Retina (tissue), 1 donor: ENCODE results near the gene RAB4A.
A peak's percentile ranks its signal among the peaks of the same experiment; 100 is the strongest.

Experiments used
- DNase-seq: peaks from one replicate; pipeline ENCODE4 v3.0.0-alpha.2; 2016

The RAB4A gene

GRCh38 chr1:229270547-229271447 is at the start of gene RAB4A:
Gene RAB4A, plus strand, starts transcription at chr1:229271111. Its CDS starts 229 bp downstream, at chr1:229271340.
- DNase-seq, result peak; percentile 90

DNA sequence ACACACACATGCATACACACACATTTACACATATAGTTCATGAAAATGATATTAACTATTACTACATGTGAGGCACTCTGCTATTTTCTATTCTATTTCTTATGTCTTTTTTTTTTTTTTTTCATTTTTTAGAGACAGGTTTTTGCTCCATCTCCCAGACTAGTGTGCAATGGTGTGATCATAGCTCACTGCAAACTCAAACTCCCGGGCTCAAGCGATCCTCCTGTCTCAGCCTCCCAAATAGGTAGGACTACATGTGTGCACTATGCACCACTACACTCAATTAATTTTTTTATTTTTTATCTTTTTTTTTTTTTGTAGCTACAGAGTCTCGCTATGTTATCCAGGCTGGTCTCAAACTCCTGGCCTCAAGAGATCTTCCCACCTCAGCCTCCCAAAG is 48.8 kb upstream of the RAB4A start:
- DNase-seq, result no peak

GRCh38 chr1:229223498-229223897 is 47.4 kb upstream of the RAB4A start:
- no peak for DNase-seq

DNA sequence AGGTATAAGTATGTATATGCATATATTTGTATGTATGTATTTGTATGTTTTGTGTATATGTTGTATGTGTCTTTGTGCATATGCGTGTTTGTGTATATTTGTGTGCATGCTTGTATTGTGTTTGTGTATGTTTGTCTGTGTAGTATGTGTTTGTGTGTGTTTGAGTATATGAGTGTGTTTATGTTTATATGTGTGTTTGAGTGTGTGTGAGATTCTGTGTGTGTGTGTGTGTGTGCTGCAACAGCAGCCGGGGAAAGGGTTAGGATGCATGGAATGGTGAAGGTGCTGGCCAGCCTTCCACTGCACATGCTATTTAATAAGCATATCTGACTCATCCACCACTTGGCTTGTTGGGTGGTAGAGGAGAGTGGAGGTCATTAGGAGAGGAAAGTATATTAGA is 46.6 kb upstream of the RAB4A start:
- DNase-seq, result no peak

GRCh38 chr1:229225331-229225782 is 45.6 kb upstream of the RAB4A start:
- DNase-seq, result no peak

DNA sequence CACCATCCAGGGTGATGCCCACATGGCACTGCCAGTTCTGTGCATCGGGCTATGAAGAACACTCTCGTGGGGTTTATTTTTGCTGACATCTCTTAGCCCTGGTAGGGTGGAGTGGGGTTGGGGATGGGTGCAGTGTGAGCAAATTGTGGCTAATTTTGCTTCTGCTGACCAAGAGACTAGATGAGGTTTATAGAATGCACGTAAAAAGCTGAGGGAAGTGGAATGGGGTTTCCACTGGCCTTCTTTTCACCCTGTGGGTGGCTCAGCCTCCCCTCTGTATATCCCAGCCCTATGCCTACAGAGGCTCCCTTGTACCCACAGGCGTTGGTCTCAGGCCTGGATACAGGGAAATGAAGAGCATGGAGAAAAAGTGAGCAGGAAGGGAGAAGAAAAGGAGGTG is 44.1 kb upstream of the RAB4A start:
- DNase-seq, result no peak

DNA sequence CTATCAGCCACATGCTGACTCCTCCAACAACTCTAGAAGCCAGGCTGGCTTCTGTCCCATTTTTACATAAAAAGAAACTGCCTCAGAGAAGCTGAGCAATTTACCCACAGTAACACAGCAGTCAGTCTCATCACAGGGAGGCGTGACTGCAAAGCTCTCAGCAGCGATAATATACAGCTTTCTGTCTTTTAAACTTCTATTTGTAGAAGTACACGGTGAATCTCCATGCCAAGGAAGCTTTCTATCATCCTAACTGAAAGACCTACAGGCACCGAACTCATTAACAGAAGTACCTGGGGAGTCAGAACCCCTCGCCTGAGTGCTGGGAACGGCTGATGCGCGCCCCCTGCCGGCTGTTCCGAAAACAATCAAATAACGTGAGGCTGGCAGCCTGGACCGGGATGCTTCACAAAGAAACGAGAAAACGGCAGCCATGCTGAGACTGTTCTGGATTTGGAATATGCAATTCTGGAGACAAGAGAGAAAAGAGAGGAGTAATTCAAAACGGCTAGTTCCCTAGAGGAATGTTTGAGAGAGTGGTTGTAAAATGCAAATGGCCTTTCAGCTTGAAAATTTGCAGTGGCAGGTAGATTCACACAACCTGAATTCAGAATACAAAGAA is 43.5 kb upstream of the RAB4A start:
- DNase-seq, result peak; percentile 90

DNA sequence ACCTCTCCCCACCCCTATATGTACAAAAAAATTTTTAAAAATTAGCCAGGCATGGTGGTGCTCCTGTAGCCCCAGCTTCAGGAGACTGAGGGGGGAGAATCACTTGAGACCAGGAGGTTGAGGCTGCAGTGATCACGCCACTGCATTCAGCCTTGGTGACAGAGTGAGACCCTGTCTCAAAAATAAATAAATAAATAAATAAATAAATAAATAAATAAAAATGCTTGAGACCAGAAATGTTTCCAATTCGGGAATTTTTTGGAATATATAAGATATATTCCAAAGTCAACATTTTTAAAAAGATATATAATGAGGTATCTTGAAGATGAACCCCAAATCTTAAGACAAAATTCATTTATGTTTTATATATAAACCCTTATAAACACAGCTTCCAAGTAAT is 42.4 kb upstream of the RAB4A start:
- no peak for DNase-seq

DNA sequence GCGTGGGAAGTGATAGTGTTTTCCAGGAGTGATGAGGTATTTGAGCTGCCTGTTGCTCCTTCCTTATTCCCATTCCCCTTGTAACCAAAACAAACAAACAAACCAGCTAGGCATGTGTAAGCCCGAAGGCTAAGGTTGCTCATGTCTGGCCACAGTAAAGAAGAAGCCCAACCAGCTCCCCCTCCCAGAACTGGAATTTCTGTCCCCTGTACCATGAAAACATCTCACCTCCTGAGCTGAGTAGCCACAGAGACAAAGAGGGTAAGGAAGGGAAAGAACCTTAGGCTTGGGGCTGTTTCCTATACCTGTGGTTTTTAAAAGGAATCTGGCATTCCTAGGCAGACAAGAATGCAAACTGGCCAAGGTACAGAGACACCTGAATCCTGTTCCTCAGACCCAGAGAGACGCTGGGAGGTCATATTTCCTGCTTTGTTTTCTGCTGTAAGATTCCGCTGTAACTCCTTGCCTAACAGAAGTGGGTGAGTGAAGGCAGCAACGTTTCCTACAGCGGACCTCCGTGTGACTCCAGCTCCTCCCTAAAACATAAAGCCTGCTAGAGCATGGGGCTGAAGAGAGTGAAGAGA is 41.7 kb upstream of the RAB4A start:
- DNase-seq, result peak; percentile 56

DNA sequence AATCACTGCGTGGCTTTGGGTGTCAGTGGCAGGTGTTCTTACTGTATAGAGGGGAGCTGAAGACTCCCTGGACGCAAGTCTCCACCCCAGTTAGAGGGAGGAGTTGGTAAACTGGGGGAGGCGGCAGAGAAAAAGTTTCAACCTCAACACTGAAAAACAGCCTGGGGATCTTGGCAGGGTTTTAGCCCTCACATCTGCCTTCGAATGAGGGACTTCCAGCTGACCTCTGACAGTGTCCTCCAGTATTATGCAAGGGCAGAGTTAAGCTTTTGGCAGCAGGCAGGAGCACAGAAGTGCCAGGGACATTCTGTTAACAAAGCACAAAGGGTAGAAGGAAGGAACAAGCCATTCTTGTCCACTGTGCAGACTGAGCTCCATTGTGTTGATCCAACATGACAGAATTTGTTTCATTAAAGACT is 41.2 kb upstream of the RAB4A start:
- no peak for DNase-seq

DNA sequence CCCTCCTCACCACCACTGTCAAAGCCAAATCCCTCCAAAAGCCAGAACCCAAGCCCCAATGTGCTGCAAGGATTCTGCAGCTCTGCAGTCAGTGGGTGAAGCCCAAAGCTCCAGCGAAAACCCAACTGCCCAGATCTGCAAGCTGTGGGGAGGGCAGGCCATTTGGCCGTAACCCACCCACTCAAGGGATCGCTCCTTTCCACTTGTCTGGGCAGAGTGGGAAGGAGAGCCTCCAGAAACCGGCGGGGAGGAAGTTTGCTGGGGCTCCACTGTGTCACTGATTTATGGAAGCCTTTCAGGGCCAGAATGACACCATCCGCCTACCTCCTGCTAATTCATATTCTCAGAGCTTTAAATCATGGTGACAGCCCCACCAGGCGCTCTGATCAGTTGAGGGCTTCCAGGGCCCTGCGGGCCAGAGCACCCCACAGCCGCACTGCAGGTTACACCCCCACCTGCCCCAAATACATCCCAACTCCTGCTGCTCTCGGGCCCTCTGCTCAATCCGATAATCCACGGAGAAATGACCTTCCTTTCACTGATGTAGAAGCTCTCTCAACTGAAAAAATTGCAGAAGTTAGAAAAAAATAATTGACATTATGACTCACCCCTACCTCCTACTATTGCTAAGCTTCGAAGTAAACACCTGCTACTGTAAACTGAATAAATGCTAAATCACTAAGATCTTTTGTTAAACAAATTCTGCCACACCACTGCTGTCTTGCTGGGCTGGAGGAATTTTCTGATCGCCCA is 40.6 kb upstream of the RAB4A start:
- DNase-seq, result peak; percentile 68

GRCh38 chr1:229230893-229231753 is 39.8 kb upstream of the RAB4A start:
- DNase-seq, result peak; percentile 54

- DNase-seq, result peak; percentile 44
Observed at GRCh38 chr1:229231754-229232119, 39.2 kb upstream of the RAB4A start.

DNA sequence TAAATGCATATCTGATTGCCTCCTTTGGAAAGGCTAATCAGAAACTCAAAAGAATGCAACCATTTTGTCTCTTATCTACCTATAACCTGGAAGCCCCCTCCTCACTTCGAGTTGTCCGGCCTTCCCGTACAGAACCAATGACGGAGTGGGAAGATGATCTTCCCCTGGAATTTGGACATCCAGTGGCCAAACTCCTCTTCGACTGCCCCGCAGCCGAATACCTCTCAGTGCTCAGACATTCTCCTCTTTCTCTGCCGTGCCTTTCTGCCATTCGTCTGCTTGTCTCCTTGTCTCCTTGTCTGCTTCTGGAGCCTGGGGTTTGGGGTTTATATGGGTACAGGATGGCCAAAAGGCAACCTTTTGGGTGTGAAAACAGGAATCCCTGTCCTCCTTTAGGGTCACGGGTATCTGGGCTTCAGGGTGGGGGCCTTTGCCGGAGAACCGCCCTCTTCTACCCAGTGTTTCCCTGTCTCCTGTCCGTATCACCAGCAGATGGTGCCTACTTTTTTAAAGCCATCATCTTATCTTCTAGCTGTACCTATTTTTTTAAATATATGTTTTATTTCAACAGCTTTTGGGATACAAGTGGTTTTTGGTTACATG is 35.9 kb upstream of the RAB4A start:
- DNase-seq, result no peak

DNA sequence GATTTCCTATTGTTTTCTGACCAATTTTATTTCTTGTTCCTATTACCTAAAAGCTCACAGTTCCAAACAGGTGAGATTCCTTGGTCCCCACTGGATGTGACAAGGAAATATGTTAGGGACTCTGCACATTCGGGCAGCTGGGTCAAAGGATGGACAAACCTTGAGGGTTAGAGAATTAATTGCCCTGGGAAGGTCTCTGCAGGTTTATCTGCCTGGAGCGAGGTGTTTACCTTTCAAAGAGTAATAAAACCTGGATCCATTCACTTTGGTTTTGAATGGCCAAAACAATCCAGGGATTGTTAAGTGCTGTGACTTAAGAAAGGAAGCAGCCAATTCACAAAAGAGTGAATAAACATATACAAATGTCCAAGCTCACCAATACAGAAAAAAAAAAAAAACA is 33.6 kb upstream of the RAB4A start:
- no peak for DNase-seq

GRCh38 chr1:229238231-229238630 is 32.7 kb upstream of the RAB4A start:
- no peak for DNase-seq

- no peak for DNase-seq
Observed at GRCh38 chr1:229238674-229239415, 32.1 kb upstream of the RAB4A start.

DNA sequence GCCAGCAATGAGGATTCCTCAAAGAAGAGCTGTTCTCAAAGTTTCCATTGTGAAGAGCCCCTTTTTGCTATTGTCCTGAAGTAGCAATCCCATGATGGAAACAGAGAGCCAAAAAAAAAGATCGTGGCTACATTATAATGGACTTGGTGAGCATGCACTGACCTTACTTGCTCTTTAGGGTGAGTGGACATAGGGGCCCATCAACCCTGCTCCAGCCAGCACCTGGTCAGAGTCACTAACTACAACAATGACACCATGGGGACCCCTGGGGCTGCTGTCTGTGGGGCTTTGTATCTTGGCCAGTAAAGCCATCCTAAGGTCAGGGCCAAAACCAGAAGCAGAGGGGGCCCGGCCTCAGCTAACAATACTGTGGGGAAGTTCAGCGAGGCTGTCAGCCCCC is 30.4 kb upstream of the RAB4A start:
- no peak for DNase-seq

GRCh38 chr1:229241390-229241789 is 29.5 kb upstream of the RAB4A start:
- DNase-seq, result no peak

- DNase-seq, result no peak
Observed at GRCh38 chr1:229243638-229244037, 27.3 kb upstream of the RAB4A start.

DNA sequence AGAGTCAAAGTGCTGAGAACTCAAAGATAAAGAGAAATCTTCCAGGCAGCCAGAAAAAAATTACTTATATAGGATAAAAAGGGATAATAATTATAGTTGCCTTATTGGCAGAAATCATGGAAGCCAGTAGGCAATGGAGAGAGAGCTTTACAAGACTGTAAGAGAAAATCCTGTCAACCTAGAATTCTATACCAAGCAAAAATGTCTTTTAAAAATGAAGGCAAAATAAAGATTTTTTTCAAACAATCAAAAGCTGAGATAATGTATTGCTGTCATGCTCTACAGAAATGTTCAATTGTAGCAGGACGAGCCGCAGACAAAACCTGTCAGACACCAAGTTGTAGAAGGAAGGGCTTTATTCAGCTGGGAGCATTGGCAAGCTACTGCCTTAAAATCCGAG is 26.8 kb upstream of the RAB4A start:
- DNase-seq, result no peak
